Subcutaneous adipose tissue (tissue), 4 donors: Measurements from ENCODE around the gene PPM1B. TPM values are rescaled to one million over a fixed set of nuclear protein-coding genes. Genes with fewer than 3 reads are reported as not detected.

Experiments
- CTCF ChIP-seq: fragments of 450-650 bp; IDR thresholded peaks from one replicate; pipeline ENCODE4 v1.5.1; 2016; ENCODE audit warnings: low read depth, mild to moderate bottlenecking, control low read depth, antibody characterized with exemption, moderate library complexity
- total RNA-seq, 4 donors: library from RNA; depleted of rRNA; stranded (reverse); fragments of >200 nt; gene quantifications; one replicate each; pipeline ENCODE4 v1.1.0, GENCODE V29; 2016

PPM1B gene
- total RNA-seq, 4 donors from 2014 or later, result 73.1 to 150 (median 83.2) TPM

GRCh38 chr2:44200011-44200410, 31.3 kb downstream of the PPM1B start:
- no peak for TF ChIP-seq CTCF

- TF ChIP-seq CTCF, result no peak
Observed at GRCh38 chr2:44200759-44201158, 32.1 kb downstream of the PPM1B start.

GRCh38 chr2:44201648-44202165, 33.0 kb downstream of the PPM1B start:
- TF ChIP-seq CTCF, result no peak

DNA sequence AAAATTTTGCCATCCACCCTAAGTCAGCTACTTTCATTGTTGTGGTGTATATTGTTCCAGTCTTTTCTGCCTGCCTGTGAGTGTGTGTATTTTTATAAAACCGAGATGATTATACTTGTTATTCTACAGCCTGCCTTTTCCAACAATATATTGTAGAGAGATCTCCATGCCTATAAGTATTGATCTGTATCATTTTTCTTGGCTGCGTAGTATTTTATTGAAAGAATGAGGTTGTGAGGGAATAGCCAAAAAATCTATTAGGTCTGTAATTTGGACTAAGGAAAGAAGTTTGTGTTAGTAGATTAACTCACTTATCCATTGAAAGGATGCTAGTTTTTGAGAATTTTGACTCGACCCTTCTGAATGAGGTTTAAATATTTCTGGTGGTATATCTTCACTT, 34.9 kb downstream of the PPM1B start:
- TF ChIP-seq CTCF, result no peak

DNA sequence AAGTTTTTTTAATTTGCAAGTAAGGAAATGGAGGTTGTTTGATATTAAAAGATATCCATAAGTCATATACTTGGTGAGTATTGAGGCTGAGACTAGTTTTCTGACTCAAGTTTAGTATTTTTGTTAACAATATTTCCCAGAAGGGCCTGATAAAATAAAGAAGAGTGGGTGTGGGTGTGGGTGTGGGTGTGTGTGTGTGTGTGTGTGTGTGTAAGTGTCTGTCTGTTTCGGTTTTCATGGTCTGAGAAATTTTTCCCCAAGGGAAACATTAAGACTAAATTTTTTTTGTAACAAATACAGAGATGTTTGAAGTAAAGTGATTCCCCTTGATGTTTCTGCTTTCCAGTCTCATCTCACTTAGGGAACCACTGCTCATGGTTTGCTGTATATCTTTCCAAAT, 36.5 kb downstream of the PPM1B start:
- TF ChIP-seq CTCF, result no peak

- no peak for TF ChIP-seq CTCF
Observed at GRCh38 chr2:44207102-44207501, 38.4 kb downstream of the PPM1B start.

DNA sequence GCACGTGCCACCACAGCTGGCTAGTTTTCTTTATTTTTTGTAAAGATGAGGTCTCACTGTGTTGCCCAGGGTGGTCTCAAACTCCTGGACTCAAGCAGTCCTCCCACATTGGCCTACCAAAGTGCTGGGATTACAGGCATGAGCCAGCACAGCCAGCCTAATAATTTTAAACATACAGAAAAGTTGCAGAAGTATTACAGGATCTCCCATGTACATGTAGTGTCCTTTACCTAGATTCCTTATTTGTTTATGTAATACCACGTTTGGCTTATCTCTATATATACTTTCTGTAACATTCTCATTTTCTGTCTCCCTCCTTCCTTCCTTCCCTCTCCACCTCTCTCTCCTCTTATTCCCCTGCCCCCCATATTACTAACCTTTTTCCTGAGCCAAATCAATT, 41.7 kb downstream of the PPM1B start:
- no peak for TF ChIP-seq CTCF
